Spleen (tissue), 11 donors: ENCODE results near the gene ERN2. TPM values are rescaled to one million over a fixed set of nuclear protein-coding genes. Genes with fewer than 3 reads are reported as not detected.
"Not testable (repeated sequence)": the region's sequence is repeated elsewhere in the genome, so short reads cannot be mapped to it uniquely, and the experiment has no call there.

ENCODE experiments used
- DNase-seq: peaks from one replicate; pipeline ENCODE4 v3.0.0-alpha.2; 2020
- H3K27ac ChIP-seq, 8 donors: fragments of 200-600 bp; sonication (generic) in 7 of 8; 1 replicate in 4 of 8; 2 replicates in 4 of 8; pipeline versions ENCODE4 v1.5.0 to v1.8.0; 2016 to 2021; ENCODE audit warnings: inconsistent platforms in 4 of 8, mild to moderate bottlenecking in 4 of 8, moderate library complexity in 1 of 8
- H3K27me3 ChIP-seq, 7 donors: fragments of 200-600 bp; sonication (generic) in 6 of 7; replicated peaks in 1 of 7; 1 replicate in 4 of 7; 2 replicates in 3 of 7; pipeline versions ENCODE4 v1.5.0 to v1.8.0; 2016 to 2021; ENCODE audit warnings: inconsistent platforms in 3 of 7, mild to moderate bottlenecking in 1 of 7
- H3K36me3 ChIP-seq, 6 donors: fragments of 200-600 bp; sonication (generic) in 5 of 6; 1 replicate in 4 of 6; 2 replicates in 2 of 6; pipeline versions ENCODE4 v1.5.0 to v1.8.0; 2016 to 2021; ENCODE audit warnings: inconsistent platforms in 2 of 6
- H3K4me1 ChIP-seq, 6 donors: fragments of 200-600 bp; sonication (generic) in 5 of 6; 1 replicate in 3 of 6; 2 replicates in 3 of 6; pipeline versions ENCODE4 v1.5.0 to v1.8.0; 2016 to 2021; ENCODE audit warnings: inconsistent platforms in 3 of 6
- H3K4me3 ChIP-seq, 8 donors: fragments of 200-600 bp; sonication (generic) in 7 of 8; 1 replicate in 4 of 8; 2 replicates in 4 of 8; pipeline versions ENCODE4 v1.5.0 to v1.8.0; 2016 to 2021; ENCODE audit warnings: inconsistent platforms in 4 of 8, mild to moderate bottlenecking in 4 of 8, moderate library complexity in 2 of 8
- H3K9me3 ChIP-seq, 8 donors: fragments of 200-600 bp; sonication (generic) in 7 of 8; 1 replicate in 4 of 8; 2 replicates in 4 of 8; pipeline versions ENCODE4 v1.5.0 to v1.8.0; 2016 to 2021; ENCODE audit warnings: inconsistent platforms in 4 of 8
- CTCF ChIP-seq, 11 experiments: fragments of 200-600 bp in 7 of 11; fragments of 450-650 bp in 4 of 11; sonication (generic) in 4 of 11; IDR thresholded peaks in 8 of 11; conservative IDR thresholded peaks in 3 of 11; 1 replicate in 7 of 11; 2 replicates in 4 of 11; pipeline versions ENCODE4 v1.4.0 to v1.8.0; 2016 to 2021; ENCODE audit warnings: antibody characterized with exemption in 11 of 11, inconsistent platforms in 4 of 11, mild to moderate bottlenecking in 1 of 11
- POLR2A ChIP-seq, 3 donors: fragments of 450-650 bp; IDR thresholded peaks; one replicate each; pipeline ENCODE4 v1.5.1; 2017; ENCODE audit warnings: antibody characterized with exemption in 3 of 3, mild to moderate bottlenecking in 1 of 3
- POLR2AphosphoS5 ChIP-seq, 3 donors: sonication (generic); formaldehyde crosslinking; IDR thresholded peaks; one replicate each; pipeline ENCODE4 v1.5.1; 2017; ENCODE audit warnings: antibody characterized with exemption in 3 of 3
- WGBS, 5 donors: extraction: QIAGEN DNeasy Blood & Tissue Kit in 3 of 5; methylation state at CpG; one replicate each; pipeline versions ENCODE4 v1.1.5 to v1.1.7; 2013 to 2018; 5-methylcytosine and 5-hydroxymethylcytosine counted together
- intact Hi-C: fragments of 100-400 bp; cut with DNase I; formaldehyde crosslinking; loops from one replicate; pipeline ENCODE4 v1.15.0; 2023; ENCODE audit warnings: low total_unique reads
- polyA plus RNA-seq, 3 donors: library from polyadenylated mRNA; stranded (reverse); fragments of 200-250 nt; gene quantifications; one replicate each; pipeline ENCODE4 v1.2.1, GENCODE V29; 2013
- total RNA-seq, 7 donors: library from RNA; depleted of rRNA in 3 of 7; stranded (reverse); fragments of >200 nt in 3 of 7; fragmentation: NEBNext Ultra II Directional in 4 of 7; extraction: Animal tissue kit (Norgen Biotek cat#: 25700) in 4 of 7; gene quantifications; one replicate each; pipeline versions ENCODE4 v1.1.0 to v1.2.1, GENCODE V29; 2016 to 2021
- donor health status: healthy with polysubstance abuse.
- donor health status: DM: no; HTN: no; CAD: no; lungs with moderate emphysema.
- donor health status: DM: no; HTN: no; CAD: no.
- donor health status: Bipolar disorder and iron deficiency.
- donor health status: healthy.
- donor health status: DM: no; HTN: no; CAD: no.
- donor health status: DM: yes; HTN: yes; CAD: no.

ERN2 gene
- total and polyA plus RNA-seq, 10 donors: 0.05 TPM; not detected in 9

- H3K4me3 ChIP-seq: peak within 1 kb of the TSS in 7 of 8 donors; percentile 2 to 64 (median 28)
- 5 to 10% (median 7%) methylated on average over 61 to 80 of the region's 80 CpGs for WGBS, 5 donors
- no peaks in the 10 kb centered on the region for H3K36me3 ChIP-seq
- intact Hi-C loops: no loop called here
- H3K27ac ChIP-seq: no peak within 1 kb of the TSS
- no peak for TF ChIP-seq POLR2A (IDR thresholded peaks at IDR 0.05)
- peak in 1 of 3 donors; percentile 13 for TF ChIP-seq POLR2AphosphoS5 (IDR thresholded peaks at IDR 0.05)
- H3K4me1 ChIP-seq: peaks cover 7 to 15% (median 10%) of the 10 kb centered on the region in 6 donors
- H3K9me3 ChIP-seq: no peaks in the 10 kb centered on the region
- H3K27me3 ChIP-seq: peaks cover 4 to 88% (median 31%) of the 10 kb centered on the region in 7 donors
- DNase-seq: no peak
These were observed 41.8 kb upstream of the ERN2 start, which contains the start of gene CHP2 for GRCh38 chr16:23754594-23755483. Gene CHP2, plus strand, starts transcription at chr16:23755026. Its CDS starts 24 bp downstream, at chr16:23755050.

- Histone ChIP-seq H3K9me3 (no peaks in the 10 kb centered on the region), H3K36me3 (no peaks in the 10 kb centered on the region), H3K27me3 (peaks cover 4 to 80% (median 31%) of the 10 kb centered on the region in 7 donors), H3K27ac (no peak overlapping the region), H3K4me3 (peak overlapping the region in 6 of 8 donors; percentile 19 to 64 (median 30)), H3K4me1 (peaks cover 7 to 15% (median 10%) of the 10 kb centered on the region in 6 donors)
- intact Hi-C loops: no loop called here
- 38 to 54% (median 45%) methylated on average over 17 of the region's 17 CpGs for WGBS, 5 donors
- DNase-seq: no peak
- TF ChIP-seq POLR2AphosphoS5 (IDR thresholded peaks at IDR 0.05) (no peak), CTCF (IDR thresholded peaks at IDR 0.05 in 8 of 11, conservative IDR thresholded peaks at IDR 0.05 in 3 of 11) (no peak), POLR2A (IDR thresholded peaks at IDR 0.05) (no peak)
These were observed 41.0 kb upstream of the ERN2 start for GRCh38 chr16:23753908-23754593.

GRCh38 chr16:23751053-23751452 is 38.0 kb upstream of the ERN2 start:
- H3K4me3 ChIP-seq, H3K9me3 ChIP-seq, intact Hi-C loops, DNase-seq, H3K36me3 ChIP-seq, H3K27ac ChIP-seq: not testable (repeated sequence)
- Histone ChIP-seq H3K4me1 (peaks cover 7 to 15% (median 10%) of the 10 kb centered on the region in 6 donors), H3K27me3 (peaks cover 4 to 62% (median 27%) of the 10 kb centered on the region in 7 donors)
- 84 to 94% (median 86%) methylated on average over 1 of the region's 1 CpG for WGBS, 5 donors

- no peaks in the 10 kb centered on the region for H3K4me1 ChIP-seq
- H3K27ac ChIP-seq: no peak overlapping the region
- no peak overlapping the region for H3K4me3 ChIP-seq
- peaks cover 0 to 55% (median 5%) of the 10 kb centered on the region in 7 donors for H3K27me3 ChIP-seq
- TF ChIP-seq POLR2AphosphoS5 (IDR thresholded peaks at IDR 0.05): no peak
- no peak for TF ChIP-seq POLR2A (IDR thresholded peaks at IDR 0.05)
- no peak for TF ChIP-seq CTCF (IDR thresholded peaks at IDR 0.05 in 8 of 11, conservative IDR thresholded peaks at IDR 0.05 in 3 of 11)
- no peaks in the 10 kb centered on the region for H3K36me3 ChIP-seq
- 65 to 93% (median 78%) methylated on average over 1 of the region's 1 CpG for WGBS, 5 donors
- DNase-seq: no peak
- intact Hi-C loops: no loop called here
- H3K9me3 ChIP-seq: peaks cover 0 to 8% (median 0%) of the 10 kb centered on the region in 8 donors
These were observed 35.6 kb upstream of the ERN2 start for GRCh38 chr16:23748630-23749029.
